ENCODE data around the gene PAPSS2. TPM values are rescaled to one million over a fixed set of nuclear protein-coding genes. Genes with fewer than 3 reads are reported as not detected.

The PAPSS2 gene
- total RNA-seq, 1 donor from 2014 or later = 4.7 TPM

DNA sequence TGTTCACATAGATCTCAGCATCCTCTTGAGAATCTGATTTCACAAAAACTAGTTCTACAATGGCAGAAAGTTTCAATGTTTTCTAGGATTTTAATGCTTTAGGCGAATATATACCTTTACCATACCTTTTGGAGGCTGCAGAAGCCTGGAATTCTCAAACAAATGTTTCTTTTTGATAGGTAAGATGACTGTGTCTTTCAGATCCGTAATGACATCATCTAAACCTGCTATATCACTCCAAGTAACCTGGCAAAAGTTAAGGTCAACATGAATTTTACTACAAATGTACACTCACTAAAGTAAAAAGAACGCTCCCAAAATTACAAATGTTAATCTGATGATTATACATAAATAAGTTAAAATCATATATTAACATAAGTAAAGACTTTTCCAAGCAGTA is 130.5 kb downstream of the PAPSS2 start:
- H3K4me1 Mint-ChIP-seq (ENCODE audit: low read depth, unreplicated experiment) = no peaks in the 10 kb centered on the region
- DNase-seq = no peak
- H3K9me3 Mint-ChIP-seq (ENCODE audit: unreplicated experiment) = no peaks in the 10 kb centered on the region
- TF ChIP-seq, protein P1, sequence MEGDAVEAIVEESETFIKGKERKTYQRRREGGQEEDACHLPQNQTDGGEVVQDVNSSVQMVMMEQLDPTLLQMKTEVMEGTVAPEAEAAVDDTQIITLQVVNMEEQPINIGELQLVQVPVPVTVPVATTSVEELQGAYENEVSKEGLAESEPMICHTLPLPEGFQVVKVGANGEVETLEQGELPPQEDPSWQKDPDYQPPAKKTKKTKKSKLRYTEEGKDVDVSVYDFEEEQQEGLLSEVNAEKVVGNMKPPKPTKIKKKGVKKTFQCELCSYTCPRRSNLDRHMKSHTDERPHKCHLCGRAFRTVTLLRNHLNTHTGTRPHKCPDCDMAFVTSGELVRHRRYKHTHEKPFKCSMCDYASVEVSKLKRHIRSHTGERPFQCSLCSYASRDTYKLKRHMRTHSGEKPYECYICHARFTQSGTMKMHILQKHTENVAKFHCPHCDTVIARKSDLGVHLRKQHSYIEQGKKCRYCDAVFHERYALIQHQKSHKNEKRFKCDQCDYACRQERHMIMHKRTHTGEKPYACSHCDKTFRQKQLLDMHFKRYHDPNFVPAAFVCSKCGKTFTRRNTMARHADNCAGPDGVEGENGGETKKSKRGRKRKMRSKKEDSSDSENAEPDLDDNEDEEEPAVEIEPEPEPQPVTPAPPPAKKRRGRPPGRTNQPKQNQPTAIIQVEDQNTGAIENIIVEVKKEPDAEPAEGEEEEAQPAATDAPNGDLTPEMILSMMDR (IDR thresholded peaks at IDR 0.05; ENCODE audit: partially characterized antibody, unreplicated experiment) = no peak
- H3K4me3 Mint-ChIP-seq (ENCODE audit: unreplicated experiment) = no peak overlapping the region
- no peak overlapping the region for H3K27ac Mint-ChIP-seq (ENCODE audit: unreplicated experiment)
- peaks cover 2% of the 10 kb centered on the region for H3K27me3 Mint-ChIP-seq (ENCODE audit: unreplicated experiment)
- no peaks in the 10 kb centered on the region for H3K36me3 Mint-ChIP-seq (ENCODE audit: unreplicated experiment)

- Mint-ChIP-seq H3K36me3 (ENCODE audit: unreplicated experiment) (peaks cover 7% of the 10 kb centered on the region), H3K4me3 (ENCODE audit: unreplicated experiment) (no peak overlapping the region), H3K9me3 (ENCODE audit: unreplicated experiment) (peaks cover 1% of the 10 kb centered on the region), H3K27me3 (ENCODE audit: unreplicated experiment) (peaks cover under 1% of the 10 kb centered on the region), H3K4me1 (ENCODE audit: low read depth, unreplicated experiment) (no peaks in the 10 kb centered on the region), H3K27ac (ENCODE audit: unreplicated experiment) (no peak overlapping the region)
- TF ChIP-seq, protein P1 (IDR thresholded peaks at IDR 0.05; ENCODE audit: partially characterized antibody, unreplicated experiment) = no peak
- DNase-seq = no peak
These were observed 134.6 kb downstream of the PAPSS2 start for GRCh38 chr10:87794285-87794684.

Other genes with a start within 250 kb of the PAPSS2 start
- 27.2 TPM for gene MINPP1, start 155.0 kb upstream of the PAPSS2 start, total RNA-seq (ENCODE audit: unreplicated experiment)
- gene ATAD1, start 158.3 kb downstream of the PAPSS2 start, total RNA-seq (ENCODE audit: unreplicated experiment) = 79.0 TPM
- 0.27 TPM for gene KLLN, start 203.7 kb downstream of the PAPSS2 start, total RNA-seq (ENCODE audit: unreplicated experiment)
- gene PTEN, start 203.7 kb downstream of the PAPSS2 start, total RNA-seq (ENCODE audit: unreplicated experiment) = 61.2 TPM